ENCODE data around the gene LCORL. TPM values are rescaled to one million over a fixed set of nuclear protein-coding genes. Genes with fewer than 3 reads are reported as not detected.
A peak's percentile ranks its signal among the peaks of the same experiment; 100 is the strongest.

Gene LCORL
- total and polyA plus RNA-seq, 2 donors (not counting 3 experiments of a cell fraction or from before 2014, with no cell fraction given), result 2.8 to 23.9 TPM

GRCh38 chr4:17814140-17814539, 207.4 kb downstream of the LCORL start:
- peaks cover 94% of the 10 kb centered on the region for H3K79me2 ChIP-seq (ENCODE audit: control insufficient read depth, insufficient read depth, low read length)
- H3K36me3 ChIP-seq (ENCODE audit: control insufficient read depth in 2 of 2, extremely low read depth in 1 of 2, insufficient read depth in 2 of 2, low read length in 2 of 2), result peaks cover 0 to 6% of the 10 kb centered on the region in 2 experiments
- H3K4me1 ChIP-seq (ENCODE audit: control insufficient read depth, extremely low read depth, insufficient read depth, low read length), result peaks cover 30% of the 10 kb centered on the region
- H3K4me2 ChIP-seq (ENCODE audit: insufficient read depth, low read length), result peak overlapping the region; percentile 97
- FAIRE-seq (peak; percentile 75), DNase-seq (ENCODE audit: low read depth, low spot score) (peak; percentile 75)
- intact Hi-C loops (cut with micrococcal nuclease), result loop anchor here (5.0 kb wide), 3 partner anchors 177 to 718 kb away; no protein-coding TSS in a partner anchor
- H4K20me1 ChIP-seq (replicated peaks; ENCODE audit: control insufficient read depth, extremely low read depth, insufficient read depth, low read length), result no peaks in the 10 kb centered on the region
- dilution Hi-C loops (cut with MboI; ENCODE audit: extremely low pct_ligation_motif_present, low sequenced_read_pairs), result no loop called here
- H3K9me1 ChIP-seq (replicated peaks; ENCODE audit: control insufficient read depth, extremely low read depth, insufficient read depth, low read length), result no peaks in the 10 kb centered on the region
- POLR2A ChIA-PET, result no interaction called here
- no TSS peak for BruUV-seq (replicated peaks)
- TF ChIP-seq FOS (IDR thresholded peaks at IDR 0.05; ENCODE audit: borderline replicate concordance, insufficient read depth, low read length) (peak; percentile 85), GATA2 (IDR thresholded peaks at IDR 0.05; ENCODE audit: insufficient read depth, insufficient read length, low read depth, low read length) (peak; percentile 39), EZH2 (IDR thresholded peaks at IDR 0.05; ENCODE audit: borderline replicate concordance, low read depth, low read length, severe bottlenecking) (no peak), POLR2A (IDR thresholded peaks at IDR 0.05; ENCODE audit: low read depth, low read length) (no peak), CTCF (IDR thresholded peaks at IDR 0.05; ENCODE audit: extremely low read depth in 1 of 2, insufficient read depth in 1 of 2, low read depth in 1 of 2, low read length in 2 of 2) (no peak), MYC (IDR thresholded peaks at IDR 0.05; ENCODE audit: low read depth, low read length) (no peak), POLR2AphosphoS5 (IDR thresholded peaks at IDR 0.05; ENCODE audit: insufficient read depth, low read depth, low read length) (peak; percentile 18), JUN (IDR thresholded peaks at IDR 0.05; ENCODE audit: borderline replicate concordance, insufficient read depth, insufficient read length, low read depth) (peak; percentile 12)
- H3K4me3 ChIP-seq (replicated peaks in 1 of 3; ENCODE audit: insufficient read depth in 1 of 3, low read depth in 1 of 3, low read length in 3 of 3), result peak overlapping the region in 1 of 3 experiments; percentile 51
- H3K9ac ChIP-seq (replicated peaks; ENCODE audit: extremely low read depth, insufficient read depth, low read length), result peak overlapping the region; percentile 92
- H3K9me3 ChIP-seq (replicated peaks; ENCODE audit: control insufficient read depth, insufficient read depth, low read length), result no peaks in the 10 kb centered on the region
- no peaks in the 10 kb centered on the region for H3K27me3 ChIP-seq (ENCODE audit: control insufficient read depth in 2 of 2, insufficient read depth in 2 of 2, low read length in 2 of 2)
- CTCF ChIA-PET, result no interaction called here
- H2AFZ ChIP-seq (ENCODE audit: low read depth, low read length), result no peak overlapping the region
- H3K27ac ChIP-seq (ENCODE audit: insufficient read depth, low read depth, low read length), result peak overlapping the region; percentile 62

Data from endothelial cell of umbilical vein (primary cell).